Stomach smooth muscle (tissue), 2 donors: ENCODE measurements around the gene SGMS1.
"Not testable (repeated sequence)": the region's sequence is repeated elsewhere in the genome, so short reads cannot be mapped to it uniquely, and the experiment has no call there.

Source experiments
- H3K27ac ChIP-seq: one replicate; pipeline ENCODE4 v1.7.0; 2013; ENCODE audit warnings: mild to moderate bottlenecking, low read length, inconsistent platforms
- H3K27me3 ChIP-seq, 2 donors: one replicate each; pipeline ENCODE4 v1.7.0; 2013; ENCODE audit warnings: low read length in 2 of 2; ENCODE audit not compliant: insufficient read depth in 2 of 2, control insufficient read depth in 1 of 2
- H3K36me3 ChIP-seq, 2 donors: one replicate each; pipeline ENCODE4 v1.7.0; 2013; ENCODE audit warnings: low read length in 2 of 2; ENCODE audit not compliant: control insufficient read depth in 2 of 2, insufficient read depth in 2 of 2
- H3K4me1 ChIP-seq: one replicate; pipeline ENCODE4 v1.7.0; 2013; ENCODE audit warnings: low read length; ENCODE audit not compliant: control insufficient read depth, insufficient read depth
- H3K4me3 ChIP-seq, 2 donors: one replicate each; pipeline ENCODE4 v1.7.0; 2013; ENCODE audit warnings: low read length in 2 of 2
- H3K9ac ChIP-seq, 2 donors: one replicate each; pipeline ENCODE4 v1.7.0; 2013; ENCODE audit warnings: low read length in 2 of 2, mild to moderate bottlenecking in 1 of 2
- H3K9me3 ChIP-seq, 2 donors: one replicate each; pipeline ENCODE4 v1.7.0; 2013; ENCODE audit warnings: low read length in 2 of 2; ENCODE audit not compliant: control insufficient read depth in 2 of 2
- donor health status: healthy.
- donor health status: Pancreatic carcinoma.

Gene SGMS1

GRCh38 chr10:50554995-50555568 lies 68.7 kb downstream of the SGMS1 start:
- no peak overlapping the region for H3K9ac ChIP-seq
- H3K27ac ChIP-seq, result no peak overlapping the region
- no peak overlapping the region for H3K4me3 ChIP-seq
- H3K9me3 ChIP-seq, result no peaks in the 10 kb centered on the region
- no peaks in the 10 kb centered on the region for H3K36me3 ChIP-seq
- peaks cover 22% of the 10 kb centered on the region for H3K4me1 ChIP-seq
- H3K27me3 ChIP-seq, result no peaks in the 10 kb centered on the region

- H3K9ac ChIP-seq, result no peak overlapping the region
- no peak overlapping the region for H3K4me3 ChIP-seq
- no peaks in the 10 kb centered on the region for H3K27me3 ChIP-seq
- H3K9me3 ChIP-seq, result no peaks in the 10 kb centered on the region
- no peaks in the 10 kb centered on the region for H3K36me3 ChIP-seq
- H3K4me1 ChIP-seq, result peaks cover 22% of the 10 kb centered on the region
- H3K27ac ChIP-seq, result no peak overlapping the region
Measured at GRCh38 chr10:50554376-50554994, 69.3 kb downstream of the SGMS1 start.

GRCh38 chr10:50552771-50553535 lies 70.8 kb downstream of the SGMS1 start:
- Histone ChIP-seq H3K4me1 (peaks cover 20% of the 10 kb centered on the region), H3K9ac (no peak overlapping the region), H3K4me3 (no peak overlapping the region), H3K36me3 (no peaks in the 10 kb centered on the region), H3K9me3 (no peaks in the 10 kb centered on the region), H3K27me3 (no peaks in the 10 kb centered on the region), H3K27ac (no peak overlapping the region)

GRCh38 chr10:50552308-50552707 lies 71.4 kb downstream of the SGMS1 start:
- no peak overlapping the region for H3K27ac ChIP-seq
- H3K27me3 ChIP-seq, result no peaks in the 10 kb centered on the region
- no peak overlapping the region for H3K4me3 ChIP-seq
- H3K4me1 ChIP-seq, result peaks cover 20% of the 10 kb centered on the region
- H3K36me3 ChIP-seq, result no peaks in the 10 kb centered on the region
- H3K9me3 ChIP-seq, result no peaks in the 10 kb centered on the region
- no peak overlapping the region for H3K9ac ChIP-seq

GRCh38 chr10:50551894-50552293 lies 71.9 kb downstream of the SGMS1 start:
- Histone ChIP-seq H3K36me3 (no peaks in the 10 kb centered on the region), H3K27me3 (no peaks in the 10 kb centered on the region), H3K9me3 (no peaks in the 10 kb centered on the region), H3K4me1 (peaks cover 20% of the 10 kb centered on the region), H3K9ac (no peak overlapping the region), H3K27ac (no peak overlapping the region), H3K4me3 (no peak overlapping the region)

GRCh38 chr10:50550291-50550839 lies 73.4 kb downstream of the SGMS1 start:
- peaks cover 19% of the 10 kb centered on the region for H3K4me1 ChIP-seq
- H3K9ac ChIP-seq, result no peak overlapping the region
- no peak overlapping the region for H3K4me3 ChIP-seq
- no peak overlapping the region for H3K27ac ChIP-seq
- H3K27me3 ChIP-seq, result no peaks in the 10 kb centered on the region
- no peaks in the 10 kb centered on the region for H3K9me3 ChIP-seq
- no peaks in the 10 kb centered on the region for H3K36me3 ChIP-seq

- H3K27me3 ChIP-seq, H3K4me3 ChIP-seq, H3K4me1 ChIP-seq, H3K9ac ChIP-seq, H3K27ac ChIP-seq, H3K9me3 ChIP-seq, H3K36me3 ChIP-seq: not testable (repeated sequence)
Measured at GRCh38 chr10:50549186-50549585, 74.6 kb downstream of the SGMS1 start.

GRCh38 chr10:50548481-50548880 lies 75.3 kb downstream of the SGMS1 start:
- H3K36me3 ChIP-seq, H3K4me3 ChIP-seq, H3K9ac ChIP-seq, H3K4me1 ChIP-seq, H3K27ac ChIP-seq, H3K27me3 ChIP-seq, H3K9me3 ChIP-seq: not testable (repeated sequence)

GRCh38 chr10:50546287-50546686 lies 77.5 kb downstream of the SGMS1 start:
- not testable (repeated sequence) for H3K9me3 ChIP-seq, H3K4me1 ChIP-seq, H3K9ac ChIP-seq, H3K27me3 ChIP-seq, H3K36me3 ChIP-seq, H3K27ac ChIP-seq, H3K4me3 ChIP-seq

GRCh38 chr10:50545846-50546245 lies 77.9 kb downstream of the SGMS1 start:
- no peaks in the 10 kb centered on the region for H3K36me3 ChIP-seq
- no peaks in the 10 kb centered on the region for H3K27me3 ChIP-seq
- H3K4me1 ChIP-seq, result peaks cover 3% of the 10 kb centered on the region
- no peaks in the 10 kb centered on the region for H3K9me3 ChIP-seq
- no peak overlapping the region for H3K9ac ChIP-seq
- H3K27ac ChIP-seq, result no peak overlapping the region
- H3K4me3 ChIP-seq, result no peak overlapping the region
